Lower leg skin (tissue), 4 donors: ENCODE measurements around the gene TM9SF4. TPM values are rescaled to one million over a fixed set of nuclear protein-coding genes. Genes with fewer than 3 reads are reported as not detected.
"Not testable (repeated sequence)": the region's sequence is repeated elsewhere in the genome, so short reads cannot be mapped to it uniquely, and the experiment has no call there.

Experiments
- DNase-seq, 2 donors: peaks; one replicate each; pipeline ENCODE4 v3.0.0-alpha.2; 2019; ENCODE audit warnings: low spot score in 2 of 2
- H3K4me3 ChIP-seq: fragments of 200-600 bp; sonication (generic); 2 replicates; pipeline ENCODE4 v1.5.1; 2017; ENCODE audit warnings: mild to moderate bottlenecking, low read depth; ENCODE audit not compliant: poor library complexity, severe bottlenecking
- CTCF ChIP-seq, 3 donors: fragments of 450-650 bp; IDR thresholded peaks; one replicate each; pipeline ENCODE4 v1.5.1; 2016; ENCODE audit warnings: antibody characterized with exemption in 3 of 3, mild to moderate bottlenecking in 3 of 3, moderate library complexity in 2 of 3
- POLR2A ChIP-seq, 2 donors: fragments of 450-650 bp; IDR thresholded peaks; one replicate each; pipeline ENCODE4 v1.6.1; 2016 to 2017; ENCODE audit warnings: antibody characterized with exemption in 2 of 2, mild to moderate bottlenecking in 1 of 2, moderate library complexity in 1 of 2
- WGBS, 2 donors: methylation state at CpG; one replicate each; pipeline ENCODE4 v1.1.5; 2018; 5-methylcytosine and 5-hydroxymethylcytosine counted together
- intact Hi-C: fragments of 100-400 bp; cut with DNase I; formaldehyde crosslinking; loops from one replicate; pipeline ENCODE4 v1.15.0; 2023; ENCODE audit warnings: low total_unique reads
- total RNA-seq, 4 donors: library from RNA; depleted of rRNA; stranded (reverse); fragments of >200 nt; gene quantifications; one replicate each; pipeline ENCODE4 v1.1.0, GENCODE V29; 2016

Gene TM9SF4
- total RNA-seq, 4 donors from 2014 or later, result 42.2 to 49.5 (median 47.3) TPM

DNA sequence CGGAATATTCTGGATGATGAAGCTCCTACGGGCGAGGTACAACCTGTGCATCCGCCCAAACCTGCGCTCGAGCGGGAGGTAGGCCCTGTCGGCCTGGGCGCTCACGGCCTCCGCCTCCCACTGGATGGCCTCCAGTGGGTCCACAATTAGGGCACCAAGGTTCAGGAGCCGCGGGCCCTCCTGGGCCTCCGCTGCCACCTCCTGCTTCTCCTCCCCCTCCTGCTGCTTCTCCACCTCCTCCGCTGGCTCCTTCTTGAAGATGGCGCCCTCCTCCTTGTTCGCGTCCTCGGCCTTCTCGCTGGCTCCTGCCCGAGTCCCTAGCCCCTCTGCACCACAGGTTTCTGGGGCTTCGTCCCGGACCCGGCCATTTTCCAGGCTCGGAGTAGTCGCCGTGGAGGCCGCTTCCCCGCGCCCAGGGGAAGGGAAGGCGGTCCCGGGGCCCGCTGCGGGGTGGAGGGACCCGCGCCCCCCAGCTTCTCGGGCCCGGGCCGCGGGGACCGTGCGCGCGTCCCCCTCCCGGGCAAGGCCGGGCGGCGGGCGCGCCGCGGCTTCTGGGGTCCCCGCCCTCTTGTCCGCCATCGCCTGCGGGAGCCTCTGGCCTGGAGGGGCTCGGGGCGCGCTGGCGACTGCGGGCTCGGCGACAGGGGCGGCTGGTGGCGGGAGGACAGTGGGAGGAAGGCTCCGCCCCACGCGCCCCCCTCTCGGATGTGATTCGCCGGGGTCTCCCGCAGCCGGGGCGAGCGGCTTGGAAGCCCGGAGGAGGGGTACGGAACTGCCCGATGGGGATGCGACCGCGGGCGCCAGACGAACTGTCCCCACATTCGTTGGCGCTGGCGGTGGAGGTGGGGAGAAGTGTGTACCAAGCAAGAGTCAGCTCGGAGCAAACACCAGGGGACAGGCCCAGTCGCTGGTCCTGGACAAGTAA, 80.4 kb downstream of the TM9SF4 start:
- intact Hi-C loops, result loop anchor here (10.0 kb wide), 1 partner anchor 75 kb away; no protein-coding TSS in a partner anchor
- peak in 1 of 2 donors; percentile 88 for DNase-seq
- H3K4me3 ChIP-seq, result peak overlapping the region; percentile 49
- WGBS, 2 donors, result 5 to 8% methylated on average over 49 to 53 of the region's 88 CpGs
- no peak for TF ChIP-seq CTCF (IDR thresholded peaks at IDR 0.05)
- TF ChIP-seq POLR2A (IDR thresholded peaks at IDR 0.05), result no peak

GRCh38 chr20:32190616-32191415, 81.3 kb downstream of the TM9SF4 start:
- WGBS, 2 donors, result 52 to 64% methylated on average over 14 of the region's 14 CpGs
- peak overlapping the region; percentile 49 for H3K4me3 ChIP-seq
- no peak for TF ChIP-seq CTCF (IDR thresholded peaks at IDR 0.05)
- TF ChIP-seq POLR2A (IDR thresholded peaks at IDR 0.05), result no peak
- DNase-seq, result no peak
- intact Hi-C loops, result loop anchor here (10.0 kb wide), 1 partner anchor 76 kb away; no protein-coding TSS in a partner anchor

- 90 to 97% methylated on average over 3 of the region's 3 CpGs for WGBS, 2 donors
- DNase-seq, result no peak
- intact Hi-C loops, result loop anchor here (10.0 kb wide), 1 partner anchor 77 kb away; no protein-coding TSS in a partner anchor
- no peak overlapping the region for H3K4me3 ChIP-seq
- TF ChIP-seq CTCF (IDR thresholded peaks at IDR 0.05) (no peak), POLR2A (IDR thresholded peaks at IDR 0.05) (no peak)
These were observed 81.9 kb downstream of the TM9SF4 start for GRCh38 chr20:32191422-32191821.

- H3K4me3 ChIP-seq, result no peak overlapping the region
- intact Hi-C loops, result loop anchor here (10.0 kb wide), 1 partner anchor 77 kb away; no protein-coding TSS in a partner anchor
- DNase-seq, result no peak
- TF ChIP-seq CTCF (IDR thresholded peaks at IDR 0.05), result no peak
- no peak for TF ChIP-seq POLR2A (IDR thresholded peaks at IDR 0.05)
These were observed 82.4 kb downstream of the TM9SF4 start for GRCh38 chr20:32191873-32192272.

DNA sequence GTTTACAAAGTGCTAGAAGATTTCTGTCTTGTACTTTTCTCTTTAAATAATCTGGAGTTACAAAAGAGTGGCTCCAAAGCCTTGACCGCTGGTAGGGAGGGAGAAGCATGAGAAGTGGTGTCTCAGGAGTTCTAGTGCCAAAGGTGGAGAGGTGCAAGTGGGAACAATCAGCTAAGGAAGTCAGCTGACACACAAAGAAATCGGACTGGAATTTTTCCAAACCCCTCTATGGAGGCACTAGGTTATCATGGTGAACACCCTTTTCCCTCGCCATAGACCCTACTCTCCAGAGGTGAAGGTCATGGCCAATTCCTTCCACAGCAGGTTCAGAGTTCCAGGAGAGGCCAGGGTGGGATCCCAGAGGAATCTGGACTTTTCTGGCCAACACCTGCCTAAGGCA, 83.2 kb downstream of the TM9SF4 start:
- no peak for TF ChIP-seq CTCF (IDR thresholded peaks at IDR 0.05)
- TF ChIP-seq POLR2A (IDR thresholded peaks at IDR 0.05), result no peak
- 58 to 73% methylated on average over 3 of the region's 3 CpGs for WGBS, 2 donors
- DNase-seq, result no peak
- intact Hi-C loops, result loop anchor here (10.0 kb wide), 1 partner anchor 78 kb away; no protein-coding TSS in a partner anchor
- H3K4me3 ChIP-seq, result no peak overlapping the region

DNA sequence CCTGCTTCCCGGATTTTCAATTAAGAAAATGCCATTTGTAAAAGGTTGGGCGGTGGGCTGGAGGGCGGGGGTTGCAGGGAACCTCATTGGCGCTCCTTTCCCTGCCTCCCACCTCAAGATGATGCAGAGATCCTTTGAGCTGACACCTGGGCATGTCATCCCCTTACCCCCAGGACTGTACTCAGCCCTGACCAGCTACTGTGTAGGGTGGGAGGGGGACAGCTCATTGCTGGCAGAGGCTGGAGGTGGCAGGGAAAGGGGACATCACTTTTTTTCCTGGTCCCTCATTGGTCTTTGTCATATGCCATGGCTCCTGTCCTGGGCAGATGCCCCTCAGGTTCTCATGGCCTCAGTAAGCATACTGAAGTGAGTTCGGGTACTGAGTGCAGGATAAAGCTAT, 83.8 kb downstream of the TM9SF4 start:
- intact Hi-C loops, result loop anchor here (10.0 kb wide), 1 partner anchor 79 kb away; no protein-coding TSS in a partner anchor

More for the DNA sequence above, 83.8 kb downstream of the TM9SF4 start:
- 89 to 91% methylated on average over 5 of the region's 5 CpGs for WGBS, 2 donors
- DNase-seq, H3K4me3 ChIP-seq: not testable (repeated sequence)
